GM21529 (cell line): Measurements from ENCODE around the gene TIMMDC1.
"Not testable (repeated sequence)": the region's sequence is repeated elsewhere in the genome, so short reads cannot be mapped to it uniquely, and the experiment has no call there.

Experiments used
- ATAC-seq: cut with Tn5 transposase; IDR thresholded peaks from one replicate; pipeline ENCODE4 v1.9.1; 2021; ENCODE audit not compliant: unreplicated experiment

TIMMDC1 gene

DNA sequence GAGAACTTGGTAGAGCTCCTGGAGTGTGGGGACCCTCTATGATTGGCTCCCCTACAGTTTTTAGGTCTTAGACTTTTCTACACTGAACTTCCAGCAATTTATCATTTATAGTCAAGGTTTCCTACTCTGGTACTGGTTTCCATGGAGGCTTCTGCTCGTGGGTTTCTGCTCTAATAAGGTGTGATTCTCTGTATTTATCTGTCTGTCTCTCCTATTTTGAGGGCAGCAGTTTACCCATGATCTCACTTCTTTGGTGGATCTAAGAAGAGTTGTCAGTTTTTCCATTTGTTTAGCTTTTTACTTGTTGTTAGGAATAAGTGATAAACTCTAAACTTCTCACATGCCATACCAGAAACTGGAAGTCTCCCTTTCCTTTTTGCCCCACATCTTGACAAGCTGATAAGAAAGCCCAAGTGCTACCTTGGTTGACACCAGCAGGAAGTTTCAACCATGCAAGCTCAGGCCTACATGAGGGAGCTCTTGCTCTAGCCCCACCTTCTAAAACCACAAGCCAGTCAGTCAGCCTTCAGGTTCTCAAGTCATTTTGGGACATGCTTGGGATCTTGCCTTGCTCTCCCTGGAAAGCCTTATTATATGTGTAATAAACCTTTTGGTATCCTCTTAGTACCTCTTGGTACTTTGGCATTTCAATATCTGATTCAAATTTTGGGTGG is 10.0 kb downstream of the TIMMDC1 start:
- ATAC-seq: peak; percentile 66

DNA sequence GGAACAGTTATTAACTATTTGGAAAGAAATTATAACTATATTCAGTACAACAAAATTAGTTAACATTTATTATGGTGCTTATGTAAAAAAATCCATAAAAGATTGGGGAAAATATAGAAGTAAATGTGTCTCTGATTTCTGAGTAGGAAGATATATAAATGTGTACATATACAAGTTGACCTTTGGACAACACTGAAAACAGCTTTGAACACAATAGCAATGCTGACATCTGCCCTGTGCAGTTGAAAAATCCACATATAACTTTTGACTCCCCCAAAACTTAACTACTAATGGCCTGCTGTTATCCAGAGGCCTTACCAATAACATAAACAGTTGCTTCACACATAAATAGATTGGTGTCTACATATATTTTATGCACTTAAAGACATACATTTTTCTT is 12.3 kb downstream of the TIMMDC1 start:
- no peak for ATAC-seq

DNA sequence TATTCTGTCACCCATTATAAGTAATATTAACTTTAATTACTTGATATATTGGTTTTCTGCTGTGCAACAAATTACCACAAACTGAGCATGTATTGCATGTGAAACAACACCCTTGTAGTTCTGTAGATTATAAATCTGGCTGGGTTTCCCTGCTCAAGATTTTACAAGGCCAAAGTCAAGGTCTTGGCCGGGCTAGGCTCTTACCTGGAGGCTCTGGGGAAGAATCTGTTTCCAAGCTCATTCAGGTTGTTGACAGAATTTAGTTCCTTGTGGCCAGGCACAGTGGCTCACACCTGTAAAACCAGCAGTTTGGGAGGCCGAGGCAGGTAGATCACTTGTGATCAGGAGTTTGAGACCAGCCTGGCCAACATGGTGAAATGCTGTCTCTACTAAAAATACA is 16.3 kb downstream of the TIMMDC1 start:
- no peak for ATAC-seq

DNA sequence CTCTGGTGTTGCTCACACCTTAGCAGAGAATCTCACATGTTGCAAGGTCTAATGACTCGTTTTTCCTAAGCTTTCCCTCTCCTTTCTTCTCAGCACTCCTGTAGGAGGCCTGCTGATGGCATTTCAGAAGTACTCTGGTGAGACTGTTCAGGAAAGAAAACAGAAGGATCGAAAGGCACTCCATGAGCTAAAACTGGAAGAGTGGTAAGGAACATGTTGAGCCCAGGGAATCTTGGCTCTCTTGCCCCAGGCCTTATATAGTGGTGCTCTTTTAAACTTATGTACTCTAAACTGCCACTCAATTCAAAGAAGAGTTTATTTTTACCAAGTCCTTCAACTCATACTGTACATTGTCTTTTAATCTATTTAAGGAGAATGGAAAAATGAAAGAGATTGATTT is 18.8 kb downstream of the TIMMDC1 start:
- ATAC-seq: no peak

DNA sequence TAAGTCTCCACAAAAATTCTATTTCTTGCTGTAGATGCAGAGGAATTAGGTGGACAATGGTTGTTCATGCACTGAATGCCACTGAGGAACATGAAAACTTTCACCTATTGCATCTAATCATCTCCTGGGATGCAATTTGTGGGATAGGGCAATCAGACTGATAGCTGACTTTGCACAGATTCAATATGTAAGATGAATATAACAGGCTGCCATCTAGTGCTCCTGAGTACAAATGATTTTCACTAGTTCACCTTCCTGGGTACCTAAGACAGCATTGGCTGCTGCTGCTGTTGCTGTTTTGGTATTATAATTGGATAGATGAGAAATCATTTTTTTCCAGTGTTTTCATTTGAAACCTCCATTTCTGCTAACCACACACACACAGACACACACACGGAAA is 19.7 kb downstream of the TIMMDC1 start:
- ATAC-seq: no peak

DNA sequence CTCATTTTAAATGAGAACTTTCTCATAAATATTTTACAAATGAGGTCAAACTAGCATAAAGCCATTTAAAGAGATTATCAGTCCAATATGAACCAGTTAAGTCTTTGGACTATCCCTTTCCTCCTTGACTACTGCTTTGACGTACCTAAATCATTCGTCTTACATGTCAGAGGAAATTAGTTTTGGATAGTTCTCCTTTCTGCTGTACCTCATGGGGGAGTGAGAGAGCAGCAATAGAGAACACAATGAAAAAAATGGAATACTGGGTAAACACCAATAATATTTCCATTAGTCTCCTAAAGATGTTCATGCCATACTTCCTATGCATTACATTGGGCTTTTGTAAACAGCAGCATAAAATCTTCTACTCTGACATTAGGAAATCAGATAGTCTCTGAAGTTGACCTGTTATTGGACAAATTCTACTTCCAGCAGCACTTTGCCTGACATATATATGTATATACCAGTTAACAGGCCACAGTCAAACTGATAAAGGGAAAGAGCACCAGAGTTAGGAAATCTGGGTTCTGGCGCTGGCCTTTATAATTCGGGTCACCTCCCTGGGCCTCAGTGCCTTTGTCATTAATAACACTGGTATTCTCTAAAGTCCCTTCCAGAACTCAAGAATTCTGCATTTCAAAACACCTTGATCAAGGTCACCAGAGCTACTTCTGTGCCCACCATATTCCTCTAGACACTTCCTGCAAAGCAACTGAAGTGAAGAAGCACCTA is 26.8 kb downstream of the TIMMDC1 start:
- no peak for ATAC-seq

DNA sequence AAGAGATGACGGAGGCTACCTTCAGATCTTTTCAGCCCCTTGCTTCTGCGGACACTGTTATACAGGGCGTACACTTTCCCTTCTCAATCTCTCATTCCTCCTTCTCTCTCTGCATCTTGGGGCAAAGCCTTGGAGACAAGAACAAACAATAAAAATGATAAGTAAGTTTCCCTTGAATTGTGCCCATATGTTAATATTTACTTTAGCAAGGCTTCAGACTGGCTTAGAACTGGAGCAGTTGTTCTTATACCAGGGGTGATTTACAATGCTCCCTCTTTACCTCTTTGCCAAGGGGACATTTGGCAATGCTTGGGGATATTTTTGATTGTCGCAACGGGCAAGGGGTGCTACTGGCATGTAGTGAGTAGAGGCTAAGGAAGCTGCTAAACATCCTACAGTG is 29.4 kb downstream of the TIMMDC1 start:
- no peak for ATAC-seq

DNA sequence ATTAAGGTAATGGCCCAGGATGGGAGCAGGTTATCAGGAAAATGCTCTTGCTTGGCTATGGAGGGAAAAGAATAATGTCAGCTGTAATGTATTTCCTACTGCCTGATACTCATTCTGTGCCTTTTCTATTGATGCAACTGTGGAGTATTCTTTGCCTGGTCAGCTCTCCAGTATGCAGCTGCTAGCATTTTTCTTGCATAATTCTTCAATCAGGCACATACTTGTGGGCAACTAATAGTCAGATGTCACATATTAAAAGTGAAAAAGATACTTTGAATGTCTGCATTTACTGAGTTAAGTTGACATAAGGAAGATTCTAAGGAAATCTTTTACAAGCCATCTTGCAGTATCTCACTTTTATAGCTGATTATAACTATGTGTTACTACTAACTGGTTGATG is 31.5 kb downstream of the TIMMDC1 start:
- no peak for ATAC-seq

DNA sequence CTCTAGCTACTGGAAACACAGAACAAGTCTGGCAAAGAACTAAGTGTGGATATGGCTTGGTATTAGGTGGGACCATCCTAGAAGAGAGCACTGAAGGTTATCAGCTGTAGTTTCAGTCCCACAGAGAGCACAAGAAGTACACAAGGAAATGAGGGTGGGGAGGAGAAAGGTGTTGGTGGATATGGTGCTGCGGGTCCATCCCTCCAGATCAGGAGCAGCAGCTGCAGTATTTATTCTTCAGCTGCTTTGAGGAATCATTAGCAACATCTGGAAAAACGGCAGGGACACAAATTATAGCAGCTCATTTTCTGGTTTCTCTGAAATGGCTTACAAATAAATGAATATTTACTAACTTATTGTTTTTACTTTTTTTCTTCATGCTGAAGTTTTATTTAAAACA is 32.1 kb downstream of the TIMMDC1 start:
- ATAC-seq: no peak

DNA sequence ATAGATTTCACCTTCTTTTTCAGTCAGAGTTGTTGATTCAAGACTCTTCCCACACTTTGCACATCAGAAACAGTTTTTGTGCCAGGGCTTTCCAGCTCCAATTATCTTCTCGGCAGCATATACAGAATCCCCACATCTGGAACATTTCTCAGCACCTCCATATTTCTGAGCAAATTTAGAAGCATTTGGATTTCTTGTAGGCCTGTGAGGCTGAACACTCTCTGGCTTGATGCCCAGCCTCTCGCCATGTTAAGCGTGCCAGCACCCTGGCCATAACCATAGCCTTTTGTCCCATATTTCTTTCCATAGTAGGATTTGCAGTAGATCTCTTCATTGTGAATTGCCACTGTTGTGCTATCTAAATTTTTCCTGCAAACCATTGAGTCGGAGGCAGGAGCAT is 32.8 kb downstream of the TIMMDC1 start:
- ATAC-seq: no peak

DNA sequence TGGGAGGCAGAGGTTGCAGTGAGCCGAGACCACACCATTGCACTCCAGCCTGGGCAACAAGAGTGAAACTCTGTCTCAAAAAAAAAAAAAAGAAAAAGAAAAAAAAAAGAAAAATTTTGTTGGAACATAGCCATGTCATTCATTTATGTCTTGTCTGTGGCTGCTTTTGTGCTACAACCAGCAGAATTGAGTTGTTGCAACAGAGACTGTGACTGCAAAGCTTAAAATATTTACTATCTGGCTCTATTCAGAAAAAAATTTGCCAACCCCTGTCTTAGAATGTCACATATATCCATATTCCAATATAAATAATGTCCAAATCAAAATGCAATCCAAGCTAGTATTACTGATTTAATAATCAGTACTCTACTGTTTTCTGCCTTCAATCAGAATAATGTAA is 35.9 kb downstream of the TIMMDC1 start:
- ATAC-seq: no peak

DNA sequence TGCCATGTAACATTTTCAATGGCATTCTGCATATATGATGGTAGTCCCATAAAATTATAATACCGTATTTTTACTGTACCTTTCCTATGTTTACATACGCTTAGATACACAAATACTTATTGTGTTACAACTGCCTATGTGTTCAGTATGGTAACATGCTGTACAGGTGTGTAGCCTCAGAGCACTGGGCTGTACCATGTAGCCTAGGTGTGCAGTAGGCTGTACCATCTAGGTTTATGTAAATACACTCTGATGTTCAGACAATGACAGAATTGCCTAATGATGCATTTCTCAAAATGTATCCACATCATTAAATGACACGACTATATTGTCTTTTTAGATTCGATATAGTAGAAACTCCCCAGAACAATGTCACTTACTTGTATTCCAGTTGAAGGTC is 38.4 kb downstream of the TIMMDC1 start:
- ATAC-seq: no peak

DNA sequence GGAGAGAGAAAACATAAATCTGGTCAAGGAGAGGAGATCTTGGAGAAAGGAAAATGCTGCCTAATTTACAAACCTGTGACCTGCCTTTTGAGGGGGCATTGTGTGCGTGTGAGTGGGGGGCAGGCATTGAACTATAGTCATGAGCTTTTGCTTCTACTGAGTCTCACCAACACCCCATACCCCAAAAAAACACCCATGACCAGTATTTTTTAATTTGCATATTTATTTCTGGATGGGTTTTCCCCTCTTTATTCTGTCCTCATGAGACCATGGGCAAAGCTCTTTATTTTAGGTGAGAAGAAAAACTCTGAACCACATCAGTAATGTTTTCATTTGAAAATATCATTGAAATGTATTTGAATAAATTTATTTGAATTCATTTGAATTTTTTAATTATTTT is 40.4 kb downstream of the TIMMDC1 start:
- ATAC-seq: no peak

DNA sequence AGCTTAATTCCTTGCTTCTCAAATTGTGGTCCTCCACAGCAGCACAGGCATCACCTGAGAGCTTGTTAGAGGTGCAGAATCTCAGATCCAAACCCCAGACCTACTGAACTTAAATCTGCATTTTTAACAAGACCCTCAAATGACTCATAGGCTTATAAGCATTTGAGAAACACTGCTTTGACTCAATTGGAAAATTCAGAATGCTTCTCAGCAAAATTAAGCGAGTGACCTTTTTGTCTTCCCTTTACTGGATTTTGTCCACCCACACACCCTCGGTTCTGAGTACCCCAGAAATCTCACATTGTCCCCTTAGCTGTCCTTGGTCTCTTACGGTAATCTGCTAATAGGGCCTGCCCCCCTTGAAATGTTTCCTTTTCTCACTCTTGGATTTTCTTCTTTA is 43.2 kb downstream of the TIMMDC1 start:
- peak; percentile 39 for ATAC-seq

DNA sequence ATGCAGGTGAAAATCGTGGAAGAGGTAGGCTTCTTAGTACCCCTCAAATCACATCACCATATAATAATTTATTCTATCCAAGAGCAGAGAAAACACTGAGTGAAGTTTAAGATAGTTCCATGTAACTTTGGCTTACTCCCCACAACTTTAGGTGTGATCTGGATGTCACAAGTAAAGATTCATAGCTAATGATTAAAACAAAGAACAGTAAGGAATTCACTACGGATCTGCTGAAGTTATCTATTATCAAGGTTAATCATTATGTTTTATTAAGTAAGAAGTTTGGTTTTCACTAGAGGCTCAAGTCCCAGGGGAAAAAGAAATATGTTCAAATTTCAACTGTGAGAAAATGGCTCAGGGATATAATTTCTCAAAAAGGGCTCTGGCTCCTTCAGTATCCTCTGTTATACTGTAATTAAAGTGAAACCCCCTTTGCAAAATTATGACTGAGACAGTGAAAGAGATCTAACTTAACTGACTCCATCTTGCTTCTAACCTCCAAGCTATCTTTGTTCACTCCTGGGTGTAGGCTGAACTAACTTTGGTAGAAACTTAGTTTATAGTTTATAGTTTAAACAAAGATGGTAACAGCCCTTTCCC is 43.9 kb downstream of the TIMMDC1 start:
- ATAC-seq: no peak

DNA sequence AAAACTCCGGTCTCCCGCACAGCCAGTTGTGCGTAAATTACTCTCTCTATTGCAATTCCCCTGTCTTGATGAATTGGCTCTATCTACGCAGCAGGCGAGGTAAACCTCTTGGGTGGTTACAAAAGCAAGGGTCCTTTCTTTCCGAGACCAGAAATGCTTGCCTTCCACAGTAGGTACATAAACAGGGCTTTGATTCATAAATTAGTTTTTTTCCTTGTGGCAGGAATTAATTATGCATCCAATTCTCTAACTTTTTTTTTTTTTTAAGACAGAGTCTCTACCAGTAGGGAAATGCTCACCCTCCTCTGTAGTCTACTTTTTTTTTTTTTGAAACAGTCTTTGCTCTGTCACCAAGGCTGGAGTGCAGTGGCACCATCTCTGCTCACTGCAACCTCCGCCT is 44.8 kb downstream of the TIMMDC1 start:
- ATAC-seq: no peak

DNA sequence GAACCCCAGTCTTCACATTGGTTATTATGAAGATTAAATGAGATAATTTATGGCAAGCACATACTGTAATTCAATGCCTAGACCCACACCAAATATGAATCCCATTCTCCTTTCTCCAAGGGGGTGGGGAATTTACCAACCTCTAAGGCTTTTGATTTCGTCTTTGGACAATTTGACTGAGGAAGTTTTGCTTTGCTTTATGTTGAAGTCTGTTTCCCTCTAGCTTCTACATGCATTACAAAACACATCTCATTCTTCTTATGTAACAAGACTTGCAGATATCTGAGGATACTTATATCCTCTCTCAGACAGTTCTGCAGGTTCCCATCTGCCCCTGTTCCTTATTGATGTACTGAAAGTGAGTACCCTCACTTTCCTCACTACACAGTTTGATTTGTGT is 48.9 kb downstream of the TIMMDC1 start:
- no peak for ATAC-seq

DNA sequence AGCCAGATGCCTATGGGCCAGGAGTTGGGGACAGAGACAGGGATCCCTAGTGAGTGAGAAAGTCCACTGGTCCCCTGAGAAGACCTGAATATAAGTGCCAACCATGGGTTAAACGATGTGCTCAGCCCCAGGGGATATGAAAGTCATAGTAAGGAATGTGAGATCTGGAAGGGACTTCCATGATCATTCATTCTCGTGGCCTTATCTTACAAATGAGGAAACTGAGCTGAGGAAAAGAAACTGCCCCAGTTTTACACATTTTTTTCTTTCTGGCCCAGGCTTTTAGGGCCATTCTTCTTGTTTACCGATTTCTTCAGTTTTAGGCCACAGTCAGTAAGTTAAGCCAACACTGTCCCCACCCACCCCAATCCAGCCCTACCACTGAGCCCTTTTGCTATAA is 50.0 kb downstream of the TIMMDC1 start:
- ATAC-seq: no peak

DNA sequence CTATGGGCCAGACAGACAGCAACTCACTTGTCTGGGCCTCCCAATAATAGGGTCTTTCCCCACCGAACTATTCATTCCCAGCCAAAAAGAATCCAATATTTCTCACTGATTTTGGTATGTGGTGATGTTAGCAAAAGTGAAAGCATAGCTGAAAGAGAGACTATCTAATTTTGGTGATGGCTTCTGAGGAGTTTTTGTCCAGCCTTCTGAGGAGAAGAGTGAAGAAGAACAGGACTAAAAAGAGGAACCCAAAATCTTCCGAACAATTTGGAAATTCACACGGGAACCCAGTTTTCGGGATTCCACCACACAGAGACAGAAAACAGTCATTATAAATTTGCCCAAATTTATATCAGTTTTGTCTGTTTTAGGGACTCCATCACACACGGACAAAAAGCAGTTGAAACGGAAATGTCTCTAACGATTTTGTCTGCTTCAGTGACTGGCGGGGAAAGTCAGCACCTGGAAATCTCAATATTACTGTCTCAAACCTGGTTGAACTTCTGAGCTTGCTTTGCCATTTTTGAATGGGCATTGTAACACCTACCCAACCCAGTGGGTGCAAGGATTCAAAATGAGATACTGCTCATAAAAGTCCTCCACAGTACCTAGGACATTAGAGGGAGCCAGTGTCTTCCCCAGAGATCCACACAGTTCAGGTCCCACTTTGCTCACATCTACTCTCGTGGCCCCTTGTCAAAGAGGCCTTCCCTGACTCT is 52.0 kb downstream of the TIMMDC1 start:
- ATAC-seq: peak; percentile 36

DNA sequence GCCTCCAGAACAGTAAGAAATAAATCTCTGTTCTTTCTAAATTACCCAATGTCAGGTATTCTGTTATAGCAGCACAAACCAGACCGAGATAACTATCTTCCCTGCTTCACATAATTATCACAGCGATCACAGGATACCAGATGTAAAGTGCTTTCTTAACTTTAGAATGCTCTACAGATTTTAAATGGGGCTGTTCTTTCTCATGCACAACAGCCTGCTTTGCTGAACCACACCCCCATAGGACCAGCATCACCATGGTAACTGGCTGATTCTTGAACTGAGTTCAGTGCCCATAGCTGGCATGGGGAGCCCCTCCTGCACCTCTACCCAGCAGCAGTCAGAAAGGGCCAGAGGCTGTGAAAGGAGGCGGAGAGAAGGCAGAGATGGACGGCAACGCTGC is 53.3 kb downstream of the TIMMDC1 start:
- ATAC-seq: no peak

DNA sequence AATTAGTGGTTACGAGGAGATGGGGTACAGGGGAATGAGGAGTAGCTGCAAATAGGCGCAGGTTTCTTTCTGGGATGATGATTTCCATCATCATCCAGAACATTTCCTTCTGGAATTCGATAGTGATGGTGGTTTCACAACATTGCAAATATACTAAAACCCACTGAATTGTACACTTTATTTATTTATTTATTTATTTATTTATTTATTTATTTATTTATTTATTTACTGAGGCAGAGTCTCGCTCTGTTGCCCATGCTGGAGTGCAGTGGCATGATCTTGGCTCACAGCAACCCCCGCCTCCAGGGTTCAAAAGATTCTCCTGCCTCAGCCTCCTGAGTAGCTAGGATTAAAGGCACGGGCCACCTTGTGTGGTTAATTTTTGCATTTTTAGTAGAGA is 54.6 kb downstream of the TIMMDC1 start:
- not testable (repeated sequence) for ATAC-seq
